Measurements from ENCODE around the gene C17orf113. TPM values are rescaled to one million over a fixed set of nuclear protein-coding genes. Genes with fewer than 3 reads are reported as not detected.
A peak's percentile ranks its signal among the peaks of the same experiment; 100 is the strongest.

The C17orf113 gene
- total RNA-seq, 2 donors from 2014 or later = 0.84 to 1.2 TPM

DNA sequence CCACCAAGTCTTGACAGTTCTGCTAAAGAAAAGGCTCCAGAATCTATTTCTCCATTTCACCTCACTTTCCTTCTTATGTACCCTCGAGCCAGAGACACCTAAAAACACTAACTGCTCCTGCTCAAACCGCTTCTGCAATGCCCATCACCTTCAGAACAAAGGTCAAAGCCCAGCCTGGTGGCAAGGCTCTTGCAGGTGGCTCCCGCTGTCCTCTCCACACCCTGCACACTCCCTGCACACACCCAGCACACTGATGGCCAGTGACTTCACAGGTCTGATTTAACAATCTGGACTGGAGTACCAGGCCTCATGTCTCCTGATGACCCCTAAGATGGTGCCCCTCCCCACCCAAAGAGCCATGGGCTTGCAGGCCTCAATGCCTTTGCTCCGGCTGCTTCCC lies 9.8 kb upstream of the C17orf113 start:
- Histone ChIP-seq H3K9me3 (no peaks in the 10 kb centered on the region), H3K27me3 (no peaks in the 10 kb centered on the region), H3K27ac (no peak overlapping the region), H3K4me1 (no peaks in the 10 kb centered on the region), H3K4me3 (no peak overlapping the region), H3K9ac (ENCODE audit: low read depth in 2 of 2, low read length in 2 of 2) (no peak overlapping the region), H3K36me3 (no peaks in the 10 kb centered on the region)
- intact Hi-C loops (cut with DNase I) = no loop called here
- DNase-seq = peak; percentile 55
- TF ChIP-seq, protein P1, sequence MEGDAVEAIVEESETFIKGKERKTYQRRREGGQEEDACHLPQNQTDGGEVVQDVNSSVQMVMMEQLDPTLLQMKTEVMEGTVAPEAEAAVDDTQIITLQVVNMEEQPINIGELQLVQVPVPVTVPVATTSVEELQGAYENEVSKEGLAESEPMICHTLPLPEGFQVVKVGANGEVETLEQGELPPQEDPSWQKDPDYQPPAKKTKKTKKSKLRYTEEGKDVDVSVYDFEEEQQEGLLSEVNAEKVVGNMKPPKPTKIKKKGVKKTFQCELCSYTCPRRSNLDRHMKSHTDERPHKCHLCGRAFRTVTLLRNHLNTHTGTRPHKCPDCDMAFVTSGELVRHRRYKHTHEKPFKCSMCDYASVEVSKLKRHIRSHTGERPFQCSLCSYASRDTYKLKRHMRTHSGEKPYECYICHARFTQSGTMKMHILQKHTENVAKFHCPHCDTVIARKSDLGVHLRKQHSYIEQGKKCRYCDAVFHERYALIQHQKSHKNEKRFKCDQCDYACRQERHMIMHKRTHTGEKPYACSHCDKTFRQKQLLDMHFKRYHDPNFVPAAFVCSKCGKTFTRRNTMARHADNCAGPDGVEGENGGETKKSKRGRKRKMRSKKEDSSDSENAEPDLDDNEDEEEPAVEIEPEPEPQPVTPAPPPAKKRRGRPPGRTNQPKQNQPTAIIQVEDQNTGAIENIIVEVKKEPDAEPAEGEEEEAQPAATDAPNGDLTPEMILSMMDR (IDR thresholded peaks at IDR 0.05) = no peak

- TF ChIP-seq, protein P1 (IDR thresholded peaks at IDR 0.05) = no peak
Measured at GRCh38 chr17:42059815-42060214, 9.4 kb upstream of the C17orf113 start.

DNA sequence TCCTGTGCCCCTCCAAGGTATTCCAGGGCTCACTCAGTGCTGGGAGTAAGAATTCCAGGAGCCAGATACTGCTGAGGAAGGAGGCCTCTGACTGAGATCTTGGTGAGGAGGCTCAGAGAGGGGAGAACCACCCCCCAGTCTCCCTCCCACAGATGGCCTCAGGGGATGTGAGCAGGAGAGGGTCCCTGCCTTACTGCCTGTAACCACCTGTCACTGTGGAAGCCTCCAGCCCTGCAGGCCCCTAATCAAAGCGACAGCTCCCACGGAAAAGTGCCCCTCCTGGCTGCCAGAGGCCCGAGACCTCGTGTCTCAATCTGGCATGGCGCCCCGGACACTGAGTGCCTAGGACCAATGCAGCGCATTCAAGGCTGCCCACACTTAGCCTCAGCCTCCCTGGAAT lies 7.7 kb upstream of the C17orf113 start:
- H3K9ac ChIP-seq (ENCODE audit: low read depth in 2 of 2, low read length in 2 of 2) = no peak overlapping the region
- DNase-seq = no peak
- intact Hi-C loops (cut with DNase I) = no loop called here
- H3K27ac ChIP-seq = no peak overlapping the region
- no peaks in the 10 kb centered on the region for H3K27me3 ChIP-seq
- TF ChIP-seq, protein P1 (IDR thresholded peaks at IDR 0.05) = no peak
- no peaks in the 10 kb centered on the region for H3K36me3 ChIP-seq
- H3K9me3 ChIP-seq = no peaks in the 10 kb centered on the region
- no peak overlapping the region for H3K4me3 ChIP-seq
- H3K4me1 ChIP-seq = no peaks in the 10 kb centered on the region

More at GRCh38 chr17:42059815-42060214, 9.4 kb upstream of the C17orf113 start:
- Histone ChIP-seq H3K9me3 (no peaks in the 10 kb centered on the region), H3K36me3 (no peaks in the 10 kb centered on the region), H3K27ac (no peak overlapping the region), H3K4me3 (no peak overlapping the region), H3K27me3 (no peaks in the 10 kb centered on the region), H3K9ac (ENCODE audit: low read depth in 2 of 2, low read length in 2 of 2) (no peak overlapping the region), H3K4me1 (no peaks in the 10 kb centered on the region)
- no peak for DNase-seq
- intact Hi-C loops (cut with DNase I) = no loop called here

DNA sequence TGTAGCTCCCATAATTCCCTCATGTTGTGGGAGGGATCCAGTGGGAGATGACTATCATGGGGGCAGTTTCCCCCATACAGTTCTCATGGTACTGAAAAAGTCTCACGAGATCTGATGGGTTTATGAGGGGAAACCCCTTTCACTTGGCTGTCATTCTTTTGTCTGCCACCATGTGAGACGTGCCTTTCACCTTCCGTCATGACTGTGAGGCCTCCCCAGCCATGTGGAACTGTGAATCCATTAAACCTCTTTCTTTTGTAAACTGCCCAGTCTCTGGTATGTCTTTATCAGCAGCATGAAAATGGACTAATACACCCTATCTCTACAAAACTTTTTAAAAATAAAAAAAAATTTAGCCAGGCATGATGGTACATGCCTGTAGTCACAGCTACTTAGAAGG lies 6.2 kb upstream of the C17orf113 start:
- H3K4me3 ChIP-seq = no peak overlapping the region
- H3K27ac ChIP-seq = no peak overlapping the region
- intact Hi-C loops (cut with DNase I) = no loop called here
- no peak for DNase-seq
- no peaks in the 10 kb centered on the region for H3K27me3 ChIP-seq
- no peak overlapping the region for H3K9ac ChIP-seq (ENCODE audit: low read depth in 2 of 2, low read length in 2 of 2)
- no peaks in the 10 kb centered on the region for H3K4me1 ChIP-seq
- TF ChIP-seq, protein P1 (IDR thresholded peaks at IDR 0.05) = no peak
- H3K9me3 ChIP-seq = no peaks in the 10 kb centered on the region
- no peaks in the 10 kb centered on the region for H3K36me3 ChIP-seq

- no peak overlapping the region for H3K9ac ChIP-seq (ENCODE audit: low read depth in 2 of 2, low read length in 2 of 2)
- H3K4me1 ChIP-seq = no peaks in the 10 kb centered on the region
- no peaks in the 10 kb centered on the region for H3K36me3 ChIP-seq
- no peak overlapping the region for H3K4me3 ChIP-seq
- TF ChIP-seq, protein P1 (IDR thresholded peaks at IDR 0.05) = no peak
- DNase-seq = no peak
- no peaks in the 10 kb centered on the region for H3K9me3 ChIP-seq
- H3K27ac ChIP-seq = no peak overlapping the region
- H3K27me3 ChIP-seq = no peaks in the 10 kb centered on the region
- intact Hi-C loops (cut with DNase I) = no loop called here
Measured at GRCh38 chr17:42055496-42055895, 5.1 kb upstream of the C17orf113 start.

- H3K27me3 ChIP-seq = no peaks in the 10 kb centered on the region
- no peak for DNase-seq
Measured at GRCh38 chr17:42055027-42055426, 4.6 kb upstream of the C17orf113 start.

More at GRCh38 chr17:42055027-42055426, 4.6 kb upstream of the C17orf113 start:
- TF ChIP-seq, protein P1 (IDR thresholded peaks at IDR 0.05) = no peak
- intact Hi-C loops (cut with DNase I) = no loop called here
- Histone ChIP-seq H3K9ac (ENCODE audit: low read depth in 2 of 2, low read length in 2 of 2) (no peak overlapping the region), H3K4me1 (peaks cover 2% of the 10 kb centered on the region), H3K4me3 (no peak overlapping the region), H3K27ac (no peak overlapping the region), H3K9me3 (no peaks in the 10 kb centered on the region), H3K36me3 (no peaks in the 10 kb centered on the region)

Data from colonic mucosa (tissue), 4 donors.